ENCODE measurements around the gene KCTD5.
"Not testable (repeated sequence)": the region's sequence is repeated elsewhere in the genome, so short reads cannot be mapped to it uniquely, and the experiment has no call there.

The KCTD5 gene

GRCh38 chr16:2682209-2683021 lies at the start of gene KCTD5:
TSS of gene KCTD5 (plus strand) at chr16:2682523. CDS start at chr16:2682549, 26 bp downstream.
- DNase-seq: peak; percentile 89 to 95

- not testable (repeated sequence) for DNase-seq
Measured at GRCh38 chr16:2639071-2639721, 43.1 kb upstream of the KCTD5 start.

GRCh38 chr16:2639722-2640072 lies 42.6 kb upstream of the KCTD5 start:
- DNase-seq: not testable (repeated sequence)

- not testable (repeated sequence) for DNase-seq
Measured at GRCh38 chr16:2642561-2642960, 39.8 kb upstream of the KCTD5 start.

- DNase-seq: not testable (repeated sequence)
Measured at GRCh38 chr16:2644754-2645453, 37.4 kb upstream of the KCTD5 start.

GRCh38 chr16:2651268-2651871 lies 31.0 kb upstream of the KCTD5 start:
- not testable (repeated sequence) for DNase-seq

- DNase-seq: not testable (repeated sequence)
Measured at GRCh38 chr16:2653915-2654314, 28.4 kb upstream of the KCTD5 start.

GRCh38 chr16:2654949-2655348 lies 27.4 kb upstream of the KCTD5 start:
- DNase-seq: not testable (repeated sequence)

- no peak for DNase-seq
Measured at GRCh38 chr16:2656985-2657384, 25.3 kb upstream of the KCTD5 start.

GRCh38 chr16:2657803-2658202 lies 24.5 kb upstream of the KCTD5 start:
- not testable (repeated sequence) for DNase-seq

- DNase-seq: not testable (repeated sequence)
Measured at GRCh38 chr16:2659560-2659959, 22.8 kb upstream of the KCTD5 start.

- DNase-seq: not testable (repeated sequence)
Measured at GRCh38 chr16:2660014-2660662, 22.2 kb upstream of the KCTD5 start.

GRCh38 chr16:2660755-2661373 lies 21.5 kb upstream of the KCTD5 start:
- peak in 1 of 2 experiments; percentile 24 for DNase-seq

- DNase-seq: no peak
Measured at GRCh38 chr16:2663553-2664546, 18.5 kb upstream of the KCTD5 start.

GRCh38 chr16:2664574-2664982 lies 17.7 kb upstream of the KCTD5 start:
- no peak for DNase-seq

- not testable (repeated sequence) for DNase-seq
Measured at GRCh38 chr16:2666671-2667070, 15.7 kb upstream of the KCTD5 start.

GRCh38 chr16:2669587-2669986 lies 12.7 kb upstream of the KCTD5 start:
- not testable (repeated sequence) for DNase-seq

- DNase-seq: peak; percentile 16 to 44
Measured at GRCh38 chr16:2670017-2670416, 12.3 kb upstream of the KCTD5 start.

- not testable (repeated sequence) for DNase-seq
Measured at GRCh38 chr16:2671193-2671592, 11.1 kb upstream of the KCTD5 start.

GRCh38 chr16:2671741-2672140 lies 10.6 kb upstream of the KCTD5 start:
- no peak for DNase-seq

Data from NCI-H524 (cell line).